GM19438 (cell line): ENCODE data around the gene DUS1L.

Experiments
- ATAC-seq: cut with Tn5 transposase; IDR thresholded peaks from one replicate; pipeline ENCODE4 v1.9.1; 2021; ENCODE audit warnings: low read depth; ENCODE audit not compliant: unreplicated experiment

Gene DUS1L

GRCh38 chr17:82088838-82089722 is 23.5 kb upstream of the DUS1L start:
- ATAC-seq = no peak

GRCh38 chr17:82087961-82088837 is 22.6 kb upstream of the DUS1L start:
- no peak for ATAC-seq

GRCh38 chr17:82086941-82087906 is 21.6 kb upstream of the DUS1L start:
- ATAC-seq = no peak

- ATAC-seq = no peak
These were observed 20.5 kb upstream of the DUS1L start for GRCh38 chr17:82085931-82086764.

GRCh38 chr17:82085031-82085861 is 19.6 kb upstream of the DUS1L start:
- no peak for ATAC-seq

GRCh38 chr17:82084373-82085030 is 18.9 kb upstream of the DUS1L start:
- no peak for ATAC-seq

GRCh38 chr17:82083533-82084359 is 18.1 kb upstream of the DUS1L start:
- ATAC-seq = no peak

- no peak for ATAC-seq
These were observed 17.4 kb upstream of the DUS1L start for GRCh38 chr17:82083009-82083408.

- ATAC-seq = no peak
These were observed 16.9 kb upstream of the DUS1L start for GRCh38 chr17:82082456-82082855.

GRCh38 chr17:82081966-82082365 is 16.4 kb upstream of the DUS1L start:
- no peak for ATAC-seq

- no peak for ATAC-seq
These were observed 15.9 kb upstream of the DUS1L start for GRCh38 chr17:82081546-82081945.

GRCh38 chr17:82080789-82081464 is 15.3 kb upstream of the DUS1L start:
- no peak for ATAC-seq

GRCh38 chr17:82080048-82080788 is 14.6 kb upstream of the DUS1L start:
- no peak for ATAC-seq

- ATAC-seq = no peak
These were observed 13.5 kb upstream of the DUS1L start for GRCh38 chr17:82079001-82079677.

- ATAC-seq = no peak
These were observed 12.8 kb upstream of the DUS1L start for GRCh38 chr17:82078433-82078832.
